Measurements from ENCODE around the gene MRPS25. TPM values are rescaled to one million over a fixed set of nuclear protein-coding genes. Genes with fewer than 3 reads are reported as not detected.
A peak's percentile ranks its signal among the peaks of the same experiment; 100 is the strongest.
"Not testable (repeated sequence)": the region's sequence is repeated elsewhere in the genome, so short reads cannot be mapped to it uniquely, and the experiment has no call there.

The MRPS25 gene
- total RNA-seq, 1 donor from 2014 or later: 31.0 TPM

DNA sequence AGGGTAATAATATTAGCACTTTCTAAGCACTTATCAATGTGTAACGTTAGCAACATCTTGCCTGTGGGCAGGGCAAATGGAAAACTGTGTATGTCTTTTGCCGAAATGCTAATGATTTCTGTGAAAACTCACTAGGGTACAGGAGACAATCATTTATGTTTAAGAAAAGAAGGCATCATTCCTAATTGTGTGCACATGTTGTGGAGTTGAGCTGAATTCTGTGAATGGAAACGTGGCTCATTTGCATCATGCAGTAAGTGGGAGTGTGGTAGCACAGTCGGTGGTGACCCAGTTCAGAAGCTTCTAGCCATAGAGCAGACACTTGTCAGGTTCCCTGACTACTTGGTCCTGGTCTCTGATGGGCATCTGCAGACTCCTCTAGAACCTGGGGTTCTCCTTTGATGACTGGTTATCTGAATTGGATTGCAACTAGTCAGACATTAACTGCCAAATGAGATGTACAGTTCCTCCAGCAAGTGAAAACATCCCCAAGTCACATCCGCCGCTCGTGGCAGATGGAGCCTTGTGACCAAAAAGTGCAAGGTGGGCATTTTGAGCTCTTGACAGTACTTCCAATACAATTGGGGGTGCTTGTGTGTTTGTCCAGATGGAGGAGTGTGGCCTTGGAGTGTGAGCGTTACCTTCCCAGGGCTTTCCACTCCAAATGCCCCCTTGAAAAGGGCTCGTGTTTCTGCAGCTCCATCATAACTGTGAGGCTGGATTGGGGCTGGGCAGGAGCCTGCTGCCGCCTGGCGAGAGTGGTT lies 21.5 kb downstream of the MRPS25 start:
- no peak for DNase-seq (ENCODE audit: low read depth)

DNA sequence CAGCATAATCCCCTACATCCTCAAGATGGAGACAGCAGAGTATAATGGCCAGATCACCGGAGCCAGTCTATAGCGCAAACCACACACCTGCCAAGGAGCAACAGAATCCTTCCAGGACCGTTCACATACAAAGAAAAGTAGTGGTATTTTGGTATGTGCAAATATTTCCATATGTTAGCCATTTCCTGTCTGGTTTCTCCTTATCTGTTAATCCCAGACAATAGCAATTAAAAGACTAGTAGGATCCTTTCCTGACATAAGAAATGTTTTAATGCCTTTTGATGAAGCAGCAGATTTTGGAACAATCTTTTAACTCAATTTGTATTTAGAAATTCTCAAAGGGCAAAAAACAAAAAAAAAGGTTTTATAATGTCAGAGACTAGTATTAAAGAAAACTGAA lies 22.2 kb downstream of the MRPS25 start:
- DNase-seq (ENCODE audit: low read depth): no peak

DNA sequence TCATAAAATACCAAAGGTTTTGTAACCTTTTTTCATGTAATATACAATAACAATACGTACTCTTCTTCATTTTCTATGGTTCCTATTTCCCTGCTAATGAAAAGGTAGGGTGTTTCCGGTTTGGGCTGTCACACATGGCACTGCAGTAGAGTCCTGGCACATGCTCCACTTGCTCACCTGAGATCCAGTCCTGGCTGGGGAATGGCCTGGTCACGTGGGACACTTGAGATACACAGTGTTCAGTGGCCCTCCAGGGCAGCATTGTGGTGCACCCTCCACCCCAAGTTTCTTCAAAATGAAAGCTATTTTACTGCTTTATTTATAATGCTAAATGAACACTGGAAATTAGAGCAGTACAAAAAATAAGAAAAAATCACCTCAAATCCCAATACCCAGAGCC lies 23.2 kb downstream of the MRPS25 start:
- DNase-seq (ENCODE audit: low read depth): no peak

DNA sequence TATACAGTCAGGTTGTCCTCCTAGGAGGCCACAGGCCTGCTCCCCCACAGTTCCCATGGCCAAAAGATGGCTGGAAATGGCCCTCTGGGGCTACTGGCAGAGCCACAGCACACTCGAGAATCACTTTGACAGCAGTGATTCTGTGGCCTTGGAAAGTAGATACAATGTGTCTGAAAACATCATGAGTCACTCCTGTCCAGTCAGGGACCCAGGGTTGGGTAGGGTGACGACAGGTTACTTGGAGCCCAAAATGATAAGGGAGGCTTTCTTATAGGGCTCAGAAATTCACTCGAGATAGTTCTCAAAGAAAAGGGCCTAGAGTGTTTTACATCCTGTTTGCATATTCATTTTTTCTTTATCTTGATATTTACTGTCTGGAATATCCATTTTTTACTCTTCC lies 24.3 kb downstream of the MRPS25 start:
- no peak for DNase-seq (ENCODE audit: low read depth)

DNA sequence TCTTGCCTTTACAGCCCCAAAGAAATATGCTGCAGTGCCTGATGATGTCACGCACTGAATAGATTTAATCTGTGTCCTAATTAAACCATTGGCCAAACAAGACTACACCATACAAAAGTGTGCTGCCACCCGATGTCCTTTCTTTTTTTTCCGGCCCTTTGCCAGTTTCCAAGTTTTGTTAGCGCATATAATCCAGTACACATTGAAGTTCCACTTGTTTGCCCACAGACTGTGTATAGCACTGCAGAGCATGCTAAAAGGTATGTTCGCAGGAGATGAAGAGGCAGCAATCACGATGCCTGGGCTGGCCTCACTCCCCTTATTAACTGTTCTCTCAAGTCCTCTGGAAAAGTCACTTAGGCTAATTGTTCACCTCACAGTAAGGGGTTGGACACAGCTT lies 26.8 kb downstream of the MRPS25 start:
- no peak for DNase-seq (ENCODE audit: low read depth)

DNA sequence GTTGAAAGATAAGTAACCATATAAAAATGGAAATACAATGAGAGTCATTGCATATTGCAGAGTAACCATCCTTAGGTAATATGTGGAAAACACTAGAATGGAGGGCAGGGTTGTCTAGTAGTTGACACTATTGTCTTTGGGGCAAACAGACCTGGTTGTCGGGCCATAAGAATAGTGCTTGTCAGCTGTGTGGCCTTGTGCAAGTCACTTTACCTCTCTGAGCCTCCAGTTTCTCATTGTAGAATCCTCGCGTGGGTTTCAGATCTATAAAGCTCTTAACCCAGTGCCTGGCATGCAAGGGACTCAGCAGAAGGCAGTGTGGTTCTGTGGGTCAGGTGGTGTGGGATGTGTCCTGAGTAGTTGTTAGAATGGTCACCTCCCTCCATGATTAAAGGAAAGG lies 32.0 kb downstream of the MRPS25 start:
- no peak for DNase-seq (ENCODE audit: low read depth)

DNA sequence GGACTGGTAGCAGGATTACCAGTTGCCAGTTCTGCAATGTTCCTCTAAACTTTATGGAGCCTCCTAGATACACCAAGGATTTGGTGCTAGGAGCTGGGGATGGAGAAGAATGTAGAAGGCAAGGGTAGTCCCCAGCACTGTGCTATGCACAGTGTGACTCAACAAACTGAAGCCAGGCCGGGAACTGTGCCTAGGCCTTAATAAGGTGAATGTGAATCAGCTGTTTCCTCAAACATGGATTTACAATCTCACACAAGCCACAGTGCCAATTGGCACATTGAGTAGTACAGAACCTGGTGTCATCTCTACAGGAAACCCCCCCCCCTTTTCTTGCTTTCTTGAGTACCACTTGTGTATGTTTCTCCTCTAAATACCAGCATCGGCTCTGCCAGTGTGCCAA lies 32.5 kb downstream of the MRPS25 start:
- no peak for DNase-seq (ENCODE audit: low read depth)

DNA sequence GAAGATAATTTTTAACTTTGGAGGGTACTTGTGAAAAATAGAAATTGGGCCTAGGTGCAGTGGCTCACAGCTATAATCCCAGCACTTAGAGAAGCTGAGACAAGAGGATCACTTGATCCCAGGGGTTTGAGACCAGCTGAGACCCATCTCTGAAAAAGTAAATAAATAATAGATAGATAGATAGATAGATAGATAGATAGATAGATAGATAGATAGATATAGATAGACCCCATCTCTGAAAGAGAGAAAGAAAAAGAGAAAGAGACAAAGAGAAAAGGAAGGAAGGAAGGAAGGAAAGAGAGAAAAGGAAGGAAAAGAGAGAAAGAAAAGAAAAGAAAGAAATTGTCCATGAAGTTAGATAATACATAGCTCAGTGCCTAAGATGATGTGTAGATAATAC lies 35.5 kb downstream of the MRPS25 start:
- DNase-seq (ENCODE audit: low read depth): no peak

DNA sequence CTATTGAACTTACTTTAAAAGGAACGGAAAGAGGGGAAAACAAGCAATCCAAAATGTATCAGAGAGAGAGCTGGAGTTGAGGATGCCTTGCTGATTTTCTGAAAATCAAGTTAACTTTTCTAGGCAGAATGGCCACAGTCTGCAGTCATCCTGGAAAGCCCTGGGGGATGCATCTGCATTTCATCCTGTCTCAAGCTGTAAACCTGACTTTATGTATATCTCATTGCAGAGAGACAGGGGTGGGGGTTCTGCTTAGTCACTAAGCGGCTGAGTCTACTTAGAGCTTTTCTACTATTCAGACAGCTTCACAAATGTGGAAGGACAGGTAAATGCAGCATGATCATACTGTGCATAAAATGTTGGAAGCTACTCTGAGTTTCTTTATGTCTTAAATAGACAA lies 41.4 kb downstream of the MRPS25 start:
- no peak for DNase-seq (ENCODE audit: low read depth)

DNA sequence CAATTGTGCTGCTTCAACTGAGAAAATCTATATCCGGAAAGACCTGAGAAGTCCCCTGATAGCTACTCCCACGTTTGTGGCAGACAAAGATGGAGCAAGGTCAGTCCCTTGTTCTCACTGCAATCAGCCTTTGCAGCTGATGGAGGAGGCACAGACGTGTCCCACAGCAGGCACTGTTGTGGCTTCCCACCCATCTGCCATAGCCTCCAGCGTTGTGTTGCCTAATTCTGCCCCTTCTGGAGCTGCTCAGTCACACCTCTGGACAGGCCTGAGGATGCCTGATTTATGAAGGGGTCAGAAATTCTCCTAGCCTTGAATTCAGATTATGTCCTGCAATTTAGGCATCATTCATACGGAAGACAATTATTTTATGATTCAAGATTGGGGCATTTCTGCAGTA lies 41.9 kb downstream of the MRPS25 start:
- no peak for DNase-seq (ENCODE audit: low read depth)

DNA sequence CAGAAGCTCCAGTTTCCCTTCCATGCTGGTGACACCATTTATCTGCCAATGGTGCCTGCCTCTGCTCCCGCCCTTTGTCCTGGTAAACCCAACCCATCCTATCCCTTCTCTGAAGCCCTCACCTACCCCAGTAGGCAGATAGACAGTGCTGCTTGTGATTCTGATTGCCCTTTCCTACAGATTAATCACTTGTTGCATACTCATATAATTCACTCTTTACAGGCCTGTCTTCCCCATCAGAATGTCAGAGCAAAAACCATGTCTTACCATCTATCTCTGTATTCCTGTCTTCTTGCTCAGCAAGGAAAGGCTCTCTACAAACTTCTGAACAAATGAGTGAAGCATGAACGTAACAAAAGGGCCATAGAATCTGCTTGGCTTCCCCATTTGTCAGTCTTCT lies 47.9 kb downstream of the MRPS25 start:
- no peak for DNase-seq (ENCODE audit: low read depth)

DNA sequence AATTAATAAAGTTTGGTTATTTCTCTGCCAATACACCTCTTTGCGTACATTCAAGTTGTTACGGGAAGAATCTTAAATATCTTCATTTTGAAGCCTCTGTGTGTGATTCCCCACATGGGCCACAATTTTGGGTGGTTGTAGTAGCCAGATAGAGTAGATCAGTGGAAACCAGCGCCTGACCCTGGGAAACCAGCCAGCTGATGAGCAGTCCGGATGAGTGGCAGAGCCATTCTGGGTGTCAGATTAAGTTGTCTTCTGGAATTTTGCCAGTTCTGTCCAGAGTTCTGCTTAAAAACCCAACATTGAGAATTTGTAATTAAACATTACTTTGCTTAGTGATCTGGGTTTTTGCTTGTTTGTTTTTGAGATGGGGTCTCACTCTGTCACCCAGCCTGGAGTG lies 49.7 kb downstream of the MRPS25 start:
- no peak for DNase-seq (ENCODE audit: low read depth)

DNA sequence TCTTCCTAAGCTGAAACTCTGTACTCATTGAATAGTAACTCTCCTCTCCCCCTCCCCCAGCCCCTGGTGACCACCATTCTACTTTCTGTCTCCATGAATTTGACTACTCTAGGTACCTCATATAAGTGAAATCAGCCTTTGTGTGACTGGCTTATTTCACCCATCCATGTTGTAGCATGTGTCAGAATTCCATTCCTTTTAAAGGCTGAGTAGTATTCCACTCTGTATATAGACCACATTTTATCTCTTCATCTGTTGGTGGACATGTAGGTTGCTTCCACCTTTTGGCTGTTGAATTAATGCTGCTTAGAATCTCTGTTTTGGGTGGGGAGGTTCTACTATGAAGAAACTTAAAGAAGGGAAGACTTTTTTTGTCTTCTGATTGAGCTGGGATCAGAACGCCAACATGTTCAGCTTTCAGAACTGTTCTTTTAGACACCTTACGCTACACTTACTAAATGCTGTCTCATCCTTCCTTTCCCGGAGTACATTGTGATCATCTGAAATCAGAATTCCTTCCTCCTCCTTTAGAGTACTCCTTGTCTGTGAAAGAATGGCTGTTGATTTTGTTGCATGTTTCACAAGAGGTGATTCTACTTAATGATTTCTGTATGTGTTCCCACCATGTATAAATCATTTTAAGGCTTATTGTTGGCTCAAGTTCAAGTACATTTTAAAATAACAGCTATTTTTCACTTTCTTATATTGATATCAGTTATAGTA lies 50.3 kb downstream of the MRPS25 start:
- DNase-seq (ENCODE audit: low read depth): no peak

DNA sequence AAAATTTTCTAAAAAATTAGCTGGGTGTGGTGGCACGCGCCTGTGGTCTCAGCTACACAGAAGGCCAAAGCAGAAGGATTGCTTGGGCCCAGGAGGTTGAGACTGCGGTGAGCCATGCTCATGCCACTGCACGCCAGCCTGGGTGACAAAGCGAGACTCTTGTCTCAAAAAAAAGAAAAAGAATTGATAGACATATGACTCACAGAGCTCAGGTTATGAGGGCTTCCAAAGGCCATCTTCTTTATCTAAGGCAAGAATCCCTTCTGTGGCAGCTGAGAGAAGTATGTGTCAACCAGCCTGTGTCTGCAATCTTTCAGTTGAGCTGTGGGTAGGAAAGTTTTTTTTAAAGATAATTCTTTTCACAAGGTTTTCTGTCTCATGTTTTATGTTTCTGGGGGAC lies 53.9 kb downstream of the MRPS25 start:
- no peak for DNase-seq (ENCODE audit: low read depth)

DNA sequence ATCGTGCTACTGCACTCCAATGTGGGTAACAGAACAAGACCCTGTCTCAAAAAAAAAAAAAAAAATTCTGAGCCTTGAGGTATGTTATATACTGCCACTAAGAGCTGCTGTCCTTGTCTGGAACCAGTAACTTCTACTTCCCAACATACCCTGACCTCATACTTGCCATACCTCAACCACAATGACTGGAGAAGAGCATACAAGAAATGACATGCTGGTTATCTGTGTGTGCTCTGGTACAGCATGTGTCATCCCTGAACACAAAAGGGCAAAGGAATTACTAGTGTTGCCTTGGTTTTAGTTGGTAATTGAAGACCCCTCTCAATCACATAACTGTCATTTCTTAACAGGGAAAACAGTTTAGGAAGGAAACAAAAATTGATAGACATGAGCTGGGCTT lies 54.5 kb downstream of the MRPS25 start:
- no peak for DNase-seq (ENCODE audit: low read depth)

DNA sequence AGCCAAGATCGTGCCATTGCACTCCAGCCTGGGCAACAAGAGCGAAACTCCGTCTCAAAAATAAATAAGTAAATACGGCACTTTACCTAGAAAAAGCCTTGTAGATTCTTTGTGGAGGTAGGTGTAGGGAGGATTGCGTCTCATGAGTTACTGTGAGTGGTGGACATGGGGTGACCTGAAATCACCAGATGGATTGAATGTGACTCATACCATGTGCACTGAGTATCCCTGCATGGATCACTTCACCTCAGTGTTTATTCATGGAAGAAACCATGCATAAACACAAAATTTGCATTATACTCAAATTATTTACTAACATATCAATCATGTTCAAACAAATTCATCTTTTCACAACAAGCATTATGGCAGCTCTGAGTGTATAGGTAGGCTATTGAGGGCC lies 55.9 kb downstream of the MRPS25 start:
- peak; percentile 76 for DNase-seq (ENCODE audit: low read depth)

DNA sequence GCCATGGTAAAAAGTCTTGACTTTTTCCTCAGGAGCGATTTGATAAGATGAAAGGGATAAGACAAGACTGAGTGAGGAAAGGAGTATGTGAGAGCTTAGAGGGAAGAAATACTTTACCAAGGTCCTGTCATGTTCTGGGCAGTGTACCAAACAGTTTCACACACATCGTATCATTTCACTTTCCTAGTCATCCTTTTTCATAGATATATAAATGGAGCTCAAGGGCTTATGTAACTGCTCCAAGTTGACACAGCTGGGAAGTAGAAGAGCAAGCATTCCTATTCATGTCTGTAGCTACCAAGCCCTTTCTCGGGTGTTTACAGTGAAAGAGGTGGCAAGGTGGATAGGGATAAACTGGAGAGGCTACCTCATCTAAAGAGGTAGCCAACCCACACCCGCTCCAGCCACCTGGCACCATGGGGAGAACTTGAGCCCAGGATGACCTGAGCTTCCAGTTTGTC lies 57.4 kb downstream of the MRPS25 start:
- DNase-seq (ENCODE audit: low read depth): no peak

DNA sequence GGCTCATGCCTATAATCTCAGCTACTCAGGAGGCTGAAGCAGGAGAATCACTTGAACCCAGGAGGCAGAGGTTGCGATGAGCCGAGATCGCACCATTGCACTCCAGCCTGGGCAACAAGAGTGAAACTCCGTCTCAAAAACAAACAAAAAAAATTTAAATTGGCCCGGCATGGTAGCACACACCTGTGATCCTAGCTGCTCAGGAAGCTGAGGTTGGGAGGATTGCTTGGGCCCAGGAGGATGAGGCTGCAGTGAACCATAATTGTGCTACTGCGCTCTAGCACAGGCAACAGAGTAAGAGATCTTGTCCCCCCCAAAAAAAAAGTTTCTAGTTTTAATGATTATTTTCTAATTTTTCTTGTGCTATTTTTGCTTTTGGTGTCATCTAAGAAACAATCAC lies 65.9 kb downstream of the MRPS25 start:
- DNase-seq (ENCODE audit: low read depth): not testable (repeated sequence)

Other genes starting within 250 kb of the MRPS25 start
- 0.30 and 3.3 TPM in 2 replicates for gene FGD5, start 246.4 kb downstream of the MRPS25 start, total RNA-seq
- 14.2 and 42.2 TPM in 2 replicates for gene NR2C2, start 117.7 kb downstream of the MRPS25 start, total RNA-seq
- 14.1 and 24.7 TPM in 2 replicates for gene RBSN, start 33.8 kb upstream of the MRPS25 start, total RNA-seq
- gene CAPN7, start 140.9 kb upstream of the MRPS25 start, total RNA-seq: 16.8 and 46.8 TPM in 2 replicates